Lower leg skin (tissue), 4 donors: Measurements from ENCODE around the gene OMA1. TPM values are rescaled to one million over a fixed set of nuclear protein-coding genes. Genes with fewer than 3 reads are reported as not detected.

Experiments
- DNase-seq, 2 donors: peaks; one replicate each; pipeline ENCODE4 v3.0.0-alpha.2; 2019; ENCODE audit warnings: low spot score in 2 of 2
- H3K4me3 ChIP-seq: fragments of 200-600 bp; sonication (generic); 2 replicates; pipeline ENCODE4 v1.5.1; 2017; ENCODE audit warnings: mild to moderate bottlenecking, low read depth; ENCODE audit not compliant: poor library complexity, severe bottlenecking
- CTCF ChIP-seq, 3 donors: fragments of 450-650 bp; IDR thresholded peaks; one replicate each; pipeline ENCODE4 v1.5.1; 2016; ENCODE audit warnings: antibody characterized with exemption in 3 of 3, mild to moderate bottlenecking in 3 of 3, moderate library complexity in 2 of 3
- POLR2A ChIP-seq, 2 donors: fragments of 450-650 bp; IDR thresholded peaks; one replicate each; pipeline ENCODE4 v1.6.1; 2016 to 2017; ENCODE audit warnings: antibody characterized with exemption in 2 of 2, mild to moderate bottlenecking in 1 of 2, moderate library complexity in 1 of 2
- WGBS, 2 donors: methylation state at CpG; one replicate each; pipeline ENCODE4 v1.1.5; 2018; 5-methylcytosine and 5-hydroxymethylcytosine counted together
- intact Hi-C: fragments of 100-400 bp; cut with DNase I; formaldehyde crosslinking; loops from one replicate; pipeline ENCODE4 v1.15.0; 2023; ENCODE audit warnings: low total_unique reads
- total RNA-seq, 4 donors: library from RNA; depleted of rRNA; stranded (reverse); fragments of >200 nt; gene quantifications; one replicate each; pipeline ENCODE4 v1.1.0, GENCODE V29; 2016

Gene OMA1
- total RNA-seq, 4 donors from 2014 or later, result 14.3 to 25.2 (median 20.0) TPM

- WGBS, 2 donors, result 97% methylated on average over 6 of the region's 6 CpGs
- intact Hi-C loops, result no loop called here
- no peak overlapping the region for H3K4me3 ChIP-seq
- DNase-seq, result no peak
- TF ChIP-seq CTCF (IDR thresholded peaks at IDR 0.05) (no peak), POLR2A (IDR thresholded peaks at IDR 0.05) (no peak)
These were observed 114.5 kb downstream of the OMA1 start for GRCh38 chr1:58431901-58432620.

Other genes starting within 250 kb of the OMA1 start
- 1,000 to 10,000 TPM in 1 of 4 donors, 100 to 1,000 TPM in 3; 672 to 1,075 (median 946) TPM for gene TACSTD2, start 30.5 kb upstream of the OMA1 start, total RNA-seq
- 10 to 100 TPM; 13.0 to 16.5 (median 15.6) TPM for gene MYSM1, start 153.3 kb upstream of the OMA1 start, total RNA-seq
- gene JUN, start 237.3 kb upstream of the OMA1 start, total RNA-seq, result 100 to 1,000 TPM in 3 of 4 donors, 10 to 100 TPM in 1; 93.8 to 589 (median 205) TPM